Mesothelial cell of epicardium (in vitro differentiated cells): Measurements from ENCODE around the gene ANKRD11. TPM values are rescaled to one million over a fixed set of nuclear protein-coding genes. Genes with fewer than 3 reads are reported as not detected.

ENCODE experiments used
- DNase-seq, 2 experiments: peaks; one replicate each; pipeline ENCODE4 v3.0.0; 2021; ENCODE audit warnings: low spot score in 2 of 2; ENCODE audit not compliant: unreplicated experiment in 2 of 2
- H3K27ac Mint-ChIP-seq: 2 replicates; pipeline ENCODE4 v1.8.0; 2021; ENCODE audit warnings: mixed read lengths
- H3K27me3 Mint-ChIP-seq: 2 replicates; pipeline ENCODE4 v1.8.0; 2021; ENCODE audit warnings: low read depth, mixed read lengths
- H3K36me3 Mint-ChIP-seq: 2 replicates; pipeline ENCODE4 v1.8.0; 2021; ENCODE audit warnings: mixed read lengths
- H3K4me1 Mint-ChIP-seq: 2 replicates; pipeline ENCODE4 v1.8.0; 2021; ENCODE audit warnings: mixed read lengths
- H3K4me3 Mint-ChIP-seq: 2 replicates; pipeline ENCODE4 v1.8.0; 2021; ENCODE audit warnings: mild to moderate bottlenecking, moderate library complexity, mixed read lengths
- H3K9me3 Mint-ChIP-seq: 2 replicates; pipeline ENCODE4 v1.8.0; 2021; ENCODE audit warnings: mixed read lengths
- CTCF ChIP-seq: fragments of 200-600 bp; sonication (generic); IDR thresholded peaks from one replicate; pipeline ENCODE4 v1.5.0; 2021; ENCODE audit warnings: antibody characterized with exemption; ENCODE audit not compliant: unreplicated experiment
- total RNA-seq: library from RNA; stranded (reverse); gene quantifications from 3 replicates; pipeline ENCODE4 v1.2.1, GENCODE V29; 2021

ANKRD11 gene
- total RNA-seq, 1 donor from 2014 or later = 247 TPM

- peak overlapping the region; percentile 47 for H3K27ac Mint-ChIP-seq
- no peak overlapping the region for H3K4me3 Mint-ChIP-seq
- TF ChIP-seq CTCF = no peak
- no peaks in the 10 kb centered on the region for H3K9me3 Mint-ChIP-seq
- no peaks in the 10 kb centered on the region for H3K27me3 Mint-ChIP-seq
- H3K36me3 Mint-ChIP-seq = peaks cover 13% of the 10 kb centered on the region
- H3K4me1 Mint-ChIP-seq = peaks cover 16% of the 10 kb centered on the region
- DNase-seq = no peak
Observed at GRCh38 chr16:89298623-89299225, 191.6 kb downstream of the ANKRD11 start.

GRCh38 chr16:89297910-89298545 lies 192.3 kb downstream of the ANKRD11 start:
- peaks cover 11% of the 10 kb centered on the region for H3K36me3 Mint-ChIP-seq
- TF ChIP-seq CTCF = no peak
- no peaks in the 10 kb centered on the region for H3K9me3 Mint-ChIP-seq
- DNase-seq = no peak
- H3K27me3 Mint-ChIP-seq = no peaks in the 10 kb centered on the region
- no peak overlapping the region for H3K4me3 Mint-ChIP-seq
- no peak overlapping the region for H3K27ac Mint-ChIP-seq
- H3K4me1 Mint-ChIP-seq = peaks cover 16% of the 10 kb centered on the region

GRCh38 chr16:89297156-89297874 lies 193.0 kb downstream of the ANKRD11 start:
- no peak for TF ChIP-seq CTCF
- Mint-ChIP-seq H3K36me3 (peaks cover 4% of the 10 kb centered on the region), H3K27ac (peak overlapping the region; percentile 62), H3K27me3 (no peaks in the 10 kb centered on the region), H3K4me1 (peaks cover 16% of the 10 kb centered on the region), H3K4me3 (no peak overlapping the region), H3K9me3 (no peaks in the 10 kb centered on the region)
- no peak for DNase-seq

GRCh38 chr16:89295915-89296314 lies 194.4 kb downstream of the ANKRD11 start:
- no peak for DNase-seq
- Mint-ChIP-seq H3K27ac (peak overlapping the region; percentile 14), H3K4me3 (no peak overlapping the region), H3K4me1 (peaks cover 16% of the 10 kb centered on the region), H3K36me3 (peaks cover 4% of the 10 kb centered on the region), H3K27me3 (no peaks in the 10 kb centered on the region), H3K9me3 (no peaks in the 10 kb centered on the region)
- no peak for TF ChIP-seq CTCF

- no peak overlapping the region for H3K4me3 Mint-ChIP-seq
- no peak for DNase-seq
- peaks cover 16% of the 10 kb centered on the region for H3K4me1 Mint-ChIP-seq
- H3K9me3 Mint-ChIP-seq = no peaks in the 10 kb centered on the region
- no peak overlapping the region for H3K27ac Mint-ChIP-seq
- H3K27me3 Mint-ChIP-seq = no peaks in the 10 kb centered on the region
- TF ChIP-seq CTCF = no peak
- peaks cover 4% of the 10 kb centered on the region for H3K36me3 Mint-ChIP-seq
Observed at GRCh38 chr16:89295071-89295900, 195.1 kb downstream of the ANKRD11 start.
